CD4-positive, alpha-beta T cell treated with Interleukin-15 for 4 hours (primary cell): ENCODE data around the gene OAS3.
"Not testable (repeated sequence)": the region's sequence is repeated elsewhere in the genome, so short reads cannot be mapped to it uniquely, and the experiment has no call there.

Source experiments
- DNase-seq: peaks from one replicate; pipeline ENCODE4 v3.0.0-alpha.2; 2020; ENCODE audit warnings: low spot score

OAS3 gene, protein sequence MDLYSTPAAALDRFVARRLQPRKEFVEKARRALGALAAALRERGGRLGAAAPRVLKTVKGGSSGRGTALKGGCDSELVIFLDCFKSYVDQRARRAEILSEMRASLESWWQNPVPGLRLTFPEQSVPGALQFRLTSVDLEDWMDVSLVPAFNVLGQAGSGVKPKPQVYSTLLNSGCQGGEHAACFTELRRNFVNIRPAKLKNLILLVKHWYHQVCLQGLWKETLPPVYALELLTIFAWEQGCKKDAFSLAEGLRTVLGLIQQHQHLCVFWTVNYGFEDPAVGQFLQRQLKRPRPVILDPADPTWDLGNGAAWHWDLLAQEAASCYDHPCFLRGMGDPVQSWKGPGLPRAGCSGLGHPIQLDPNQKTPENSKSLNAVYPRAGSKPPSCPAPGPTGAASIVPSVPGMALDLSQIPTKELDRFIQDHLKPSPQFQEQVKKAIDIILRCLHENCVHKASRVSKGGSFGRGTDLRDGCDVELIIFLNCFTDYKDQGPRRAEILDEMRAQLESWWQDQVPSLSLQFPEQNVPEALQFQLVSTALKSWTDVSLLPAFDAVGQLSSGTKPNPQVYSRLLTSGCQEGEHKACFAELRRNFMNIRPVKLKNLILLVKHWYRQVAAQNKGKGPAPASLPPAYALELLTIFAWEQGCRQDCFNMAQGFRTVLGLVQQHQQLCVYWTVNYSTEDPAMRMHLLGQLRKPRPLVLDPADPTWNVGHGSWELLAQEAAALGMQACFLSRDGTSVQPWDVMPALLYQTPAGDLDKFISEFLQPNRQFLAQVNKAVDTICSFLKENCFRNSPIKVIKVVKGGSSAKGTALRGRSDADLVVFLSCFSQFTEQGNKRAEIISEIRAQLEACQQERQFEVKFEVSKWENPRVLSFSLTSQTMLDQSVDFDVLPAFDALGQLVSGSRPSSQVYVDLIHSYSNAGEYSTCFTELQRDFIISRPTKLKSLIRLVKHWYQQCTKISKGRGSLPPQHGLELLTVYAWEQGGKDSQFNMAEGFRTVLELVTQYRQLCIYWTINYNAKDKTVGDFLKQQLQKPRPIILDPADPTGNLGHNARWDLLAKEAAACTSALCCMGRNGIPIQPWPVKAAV

DNA sequence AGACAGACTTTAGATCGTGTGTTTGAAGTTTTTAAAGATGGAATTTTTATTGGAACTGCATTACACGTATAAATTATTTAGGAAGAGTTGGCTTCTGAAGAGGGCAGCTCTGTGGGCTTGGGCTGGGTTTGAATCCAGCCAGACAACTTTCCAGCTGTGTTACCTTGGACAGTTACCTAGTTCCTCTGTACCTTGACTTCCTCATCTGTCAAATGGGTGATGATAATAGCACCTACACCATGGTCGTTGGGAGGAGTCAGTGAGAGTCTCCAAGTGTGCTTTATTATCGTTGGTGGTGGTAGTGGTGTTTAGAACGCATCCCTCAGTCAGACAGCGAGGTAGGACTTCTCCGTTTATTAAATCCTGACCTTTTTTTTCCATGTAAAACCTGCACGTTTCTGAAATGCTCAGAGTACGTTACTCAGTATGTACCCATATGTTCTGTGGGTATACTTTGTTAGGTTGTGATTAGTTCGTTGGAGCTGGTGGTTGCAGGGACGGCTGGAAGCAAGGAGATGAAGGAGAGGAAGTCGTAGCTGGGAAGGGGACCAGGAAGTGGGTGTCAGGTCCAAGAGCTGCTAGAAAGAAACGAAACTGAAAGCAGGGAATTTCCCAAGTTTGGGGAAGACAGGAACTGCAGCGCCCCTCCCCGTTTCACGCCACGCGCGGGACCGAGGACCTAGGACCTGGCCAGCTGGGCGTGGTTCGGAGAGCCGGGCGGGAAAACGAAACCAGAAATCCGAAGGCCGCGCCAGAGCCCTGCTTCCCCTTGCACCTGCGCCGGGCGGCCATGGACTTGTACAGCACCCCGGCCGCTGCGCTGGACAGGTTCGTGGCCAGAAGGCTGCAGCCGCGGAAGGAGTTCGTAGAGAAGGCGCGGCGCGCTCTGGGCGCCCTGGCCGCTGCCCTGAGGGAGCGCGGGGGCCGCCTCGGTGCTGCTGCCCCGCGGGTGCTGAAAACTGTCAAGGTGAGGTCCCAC lies at the start of gene OAS3:
Gene OAS3, plus strand, starts transcription at position 734 of the 979 bp plus-strand sequence. Its CDS starts 57 bp downstream, at position 791.
- peak; percentile 73 for DNase-seq

DNA sequence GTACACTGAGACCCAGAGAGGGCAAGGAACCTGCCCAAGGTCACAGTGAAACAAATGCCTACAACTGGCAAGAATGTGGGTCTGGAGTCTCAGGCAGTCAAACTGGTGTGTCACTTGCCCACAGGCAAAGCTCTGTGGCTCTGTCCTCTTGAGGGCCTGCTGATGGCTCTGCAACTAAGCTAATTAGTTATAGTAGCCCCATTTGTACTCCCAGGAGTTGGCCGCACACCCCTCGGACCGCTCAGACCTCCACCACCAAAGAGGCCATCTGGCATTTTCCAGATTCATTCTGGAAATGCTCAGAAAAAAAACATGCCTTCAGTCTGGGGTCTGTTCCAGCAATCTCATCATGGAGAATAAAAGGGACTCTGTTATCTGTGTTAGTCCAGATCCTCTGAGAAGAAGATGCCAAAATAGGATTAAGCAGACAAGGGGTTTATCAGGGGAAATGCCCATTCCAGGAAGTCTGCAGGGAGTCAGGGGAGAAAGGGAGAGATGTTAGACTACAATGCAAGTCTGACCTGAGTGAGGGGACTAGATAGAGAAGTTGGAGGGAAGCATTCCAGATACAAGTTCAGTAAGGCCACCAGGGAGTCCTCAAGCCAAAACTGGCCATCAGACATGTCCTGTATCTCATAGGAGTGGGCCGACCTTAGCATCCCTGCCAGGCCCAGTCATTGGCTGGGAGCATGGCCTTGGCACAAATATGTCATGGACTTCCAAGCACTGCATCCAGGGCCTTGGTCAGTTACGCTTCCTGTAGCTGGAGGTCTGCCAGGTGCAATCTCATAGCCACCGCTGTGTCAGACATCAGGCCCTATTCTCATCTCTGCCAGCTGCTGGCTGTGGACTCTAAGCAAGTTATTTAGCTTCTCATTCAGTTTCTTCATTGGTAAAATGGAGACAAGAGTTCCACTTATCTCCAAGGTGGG lies 46.9 kb upstream of the OAS3 start:
- no peak for DNase-seq

DNA sequence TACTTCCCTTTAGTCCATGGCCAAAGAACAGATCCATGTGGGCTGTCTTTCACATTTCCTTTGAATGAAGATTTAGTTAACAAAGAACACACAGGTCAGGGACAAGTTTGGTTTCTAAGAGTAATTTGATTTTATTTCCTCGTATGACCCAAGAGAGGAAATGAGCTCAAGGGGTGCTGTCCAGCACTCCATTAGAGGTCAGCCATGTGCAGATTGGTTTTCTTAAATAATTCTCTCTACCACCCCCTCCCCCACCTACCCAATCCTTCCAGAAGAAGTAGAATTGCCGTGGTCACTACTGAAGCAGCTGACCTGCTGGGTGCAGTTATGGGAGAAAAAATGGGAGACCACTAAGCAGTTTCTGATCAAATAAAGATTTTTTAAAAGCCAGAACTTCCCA lies 45.4 kb upstream of the OAS3 start:
- DNase-seq, result no peak

DNA sequence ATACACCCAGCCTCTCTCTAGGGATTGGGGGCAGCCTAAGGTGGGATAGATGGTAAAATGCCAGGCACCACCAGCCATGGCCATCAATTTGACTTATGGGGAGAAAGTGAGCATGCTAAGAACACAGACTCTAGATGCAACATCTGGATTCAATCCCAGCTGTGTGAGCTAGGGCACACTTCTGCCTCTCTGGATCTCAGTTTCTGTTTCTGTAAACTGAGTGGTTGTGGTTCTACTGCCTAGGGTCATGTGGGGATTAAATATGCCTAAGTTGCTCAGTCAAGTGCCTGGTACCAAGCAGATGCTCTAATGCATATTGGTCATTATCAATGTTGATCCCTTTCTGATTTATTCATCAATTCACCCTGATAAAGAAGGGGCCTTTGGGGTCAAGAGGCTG lies 44.1 kb upstream of the OAS3 start:
- no peak for DNase-seq

DNA sequence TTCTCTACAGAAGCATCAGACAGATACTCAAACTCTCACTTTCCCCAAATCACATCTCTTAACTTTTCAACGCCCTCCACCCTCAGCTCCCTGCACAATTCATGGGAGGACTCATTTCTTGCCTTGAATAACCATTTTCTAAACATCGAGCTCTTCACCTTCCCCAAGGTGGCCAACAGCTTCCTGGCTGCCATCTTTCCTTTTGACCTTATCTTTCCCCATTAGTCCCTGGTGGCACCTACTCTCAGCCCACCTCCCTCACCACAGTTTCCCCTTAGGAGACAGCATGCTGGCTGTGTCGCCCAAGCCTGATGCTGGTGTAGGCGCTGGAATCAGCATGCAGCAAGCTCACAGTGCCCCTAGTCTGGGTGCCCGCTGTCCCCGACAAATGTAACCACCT lies 39.9 kb upstream of the OAS3 start:
- DNase-seq, result no peak

DNA sequence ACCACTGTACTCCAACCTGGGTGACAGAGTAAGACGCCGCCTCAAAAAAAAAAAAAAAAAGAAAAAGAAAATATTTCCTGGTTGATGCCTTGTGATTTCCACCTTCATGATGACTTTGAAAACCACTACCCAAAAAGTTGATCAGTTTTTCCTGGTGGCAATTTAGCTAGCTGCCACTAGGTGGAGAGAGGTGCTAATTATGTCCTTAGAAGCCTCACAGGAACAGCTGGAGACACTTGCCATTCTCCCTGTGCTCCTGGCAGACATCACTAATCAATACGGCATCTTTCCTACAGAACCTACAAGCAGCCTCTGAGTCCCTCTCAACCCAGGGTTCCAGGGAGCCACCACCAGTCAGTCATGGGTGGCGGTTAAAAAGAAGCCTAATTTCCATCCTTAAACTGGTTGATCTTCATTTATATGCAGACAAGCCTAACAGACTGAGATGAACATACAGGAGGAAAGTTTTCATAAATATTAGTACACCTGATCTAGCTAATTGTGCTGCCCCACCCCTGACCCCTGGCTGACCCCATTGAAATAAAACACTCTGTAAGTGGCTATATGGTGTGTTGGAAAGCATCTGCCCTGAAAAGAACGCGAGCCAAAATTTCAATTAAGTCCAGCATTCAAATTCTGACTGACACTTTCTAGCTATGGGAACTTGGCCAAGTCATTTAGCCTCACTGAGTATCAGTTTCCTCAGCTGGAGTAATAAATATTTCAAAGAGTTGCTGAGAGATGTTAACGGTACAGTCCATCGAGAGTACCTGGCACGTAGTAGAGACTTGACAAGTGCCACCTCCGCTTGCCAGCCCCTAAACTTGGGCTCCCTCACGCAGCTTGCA lies 37.8 kb upstream of the OAS3 start:
- peak; percentile 66 for DNase-seq

DNA sequence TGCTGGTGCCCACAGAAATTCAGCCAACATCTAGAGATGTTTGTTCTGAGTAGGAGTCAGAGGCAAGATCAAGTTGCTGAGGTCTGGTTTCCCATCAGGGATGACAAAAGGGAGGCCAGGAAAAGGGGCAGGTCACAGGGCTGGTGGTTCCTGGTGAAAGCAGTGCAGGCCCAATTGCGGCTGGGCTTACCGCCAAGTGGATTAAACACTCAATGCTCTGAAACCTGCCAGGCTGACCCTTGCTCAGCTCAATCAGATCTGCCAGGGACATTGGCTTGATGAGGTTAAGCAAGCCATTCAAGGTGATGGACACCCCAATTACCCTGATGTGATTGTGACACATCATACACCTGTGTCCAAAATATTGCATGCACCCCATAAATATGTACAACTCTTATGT lies 37.0 kb upstream of the OAS3 start:
- no peak for DNase-seq

DNA sequence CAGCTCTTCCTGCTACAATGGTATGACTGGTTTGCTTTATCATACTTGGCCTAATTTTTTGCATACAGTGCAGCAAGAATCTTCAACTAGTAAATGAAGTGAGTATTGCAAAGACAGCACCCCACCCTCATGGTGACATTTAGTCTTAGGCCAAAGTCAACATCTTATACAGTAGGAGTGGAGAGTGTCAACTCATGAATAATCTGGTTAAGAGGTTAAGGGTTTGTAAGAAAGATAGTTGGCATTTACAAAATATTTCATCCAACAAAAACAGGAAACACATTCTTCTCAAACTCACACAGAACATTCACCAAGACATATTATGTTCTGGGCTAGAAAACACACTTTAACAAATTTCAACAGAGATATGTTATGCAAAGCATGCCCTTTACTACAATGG lies 33.7 kb upstream of the OAS3 start:
- DNase-seq, result no peak

DNA sequence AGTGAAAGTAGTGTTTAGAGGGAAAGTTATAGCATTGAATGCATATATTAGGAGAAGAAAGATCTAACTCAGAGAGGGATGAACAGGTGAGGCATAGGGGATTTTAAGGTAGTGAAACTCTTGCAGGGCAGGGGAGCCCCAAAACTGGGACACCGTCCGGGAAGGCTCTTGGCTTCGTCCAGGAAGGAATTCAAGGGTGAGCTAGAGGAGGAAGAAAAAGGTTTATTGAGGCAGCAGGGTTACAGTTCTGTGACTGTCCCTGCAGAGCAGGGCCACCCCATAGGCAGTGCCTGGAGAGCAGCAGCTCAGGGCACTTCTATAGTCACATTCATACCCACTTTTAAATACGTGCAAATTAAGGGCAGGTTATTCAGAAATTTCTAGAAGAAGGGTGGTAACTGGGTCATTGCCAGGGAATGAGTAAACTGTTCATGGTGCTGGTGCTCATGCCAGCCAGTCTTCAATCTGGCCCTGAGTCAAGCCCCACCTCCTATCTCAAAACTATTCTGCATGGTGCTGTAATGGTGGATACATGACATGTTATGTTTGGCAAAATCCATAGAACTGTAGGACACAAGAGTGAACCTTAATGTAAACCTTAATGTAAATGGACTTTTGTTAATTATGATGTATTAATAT lies 32.7 kb upstream of the OAS3 start:
- no peak for DNase-seq

DNA sequence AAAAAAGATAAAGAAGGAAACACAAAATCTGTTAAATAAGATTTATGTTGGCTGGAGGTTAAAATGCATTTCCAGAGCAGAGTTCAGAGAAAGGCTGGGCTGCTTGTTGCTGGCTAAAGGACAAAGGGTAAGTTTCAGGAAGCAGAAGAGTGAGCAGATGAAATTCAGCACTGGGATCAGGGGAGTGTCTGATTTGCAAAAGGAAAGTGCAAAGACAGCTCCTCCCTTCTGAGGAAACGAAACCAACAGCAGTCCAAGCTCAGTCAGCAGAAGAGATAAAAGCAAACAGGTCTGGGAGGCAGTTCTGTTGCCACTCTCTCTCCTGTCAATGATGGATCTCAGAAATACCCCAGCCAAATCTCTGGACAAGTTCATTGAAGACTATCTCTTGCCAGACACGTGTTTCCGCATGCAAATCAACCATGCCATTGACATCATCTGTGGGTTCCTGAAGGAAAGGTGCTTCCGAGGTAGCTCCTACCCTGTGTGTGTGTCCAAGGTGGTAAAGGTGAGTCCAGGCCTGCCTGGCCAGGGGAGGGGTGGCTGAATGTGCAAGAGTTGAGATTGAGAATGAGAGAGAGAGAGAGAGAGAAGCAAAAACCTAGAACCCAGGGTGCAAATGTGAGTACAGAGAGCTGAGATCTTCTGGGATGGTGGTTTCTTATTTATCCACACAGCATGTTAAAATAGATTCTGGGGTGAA lies 31.4 kb upstream of the OAS3 start, which contains the start of gene OAS1:
Gene OAS1, plus strand, starts transcription at position 251 of the 703 bp plus-strand sequence. Its CDS starts 78 bp downstream, at position 329.
- peak; percentile 53 for DNase-seq

DNA sequence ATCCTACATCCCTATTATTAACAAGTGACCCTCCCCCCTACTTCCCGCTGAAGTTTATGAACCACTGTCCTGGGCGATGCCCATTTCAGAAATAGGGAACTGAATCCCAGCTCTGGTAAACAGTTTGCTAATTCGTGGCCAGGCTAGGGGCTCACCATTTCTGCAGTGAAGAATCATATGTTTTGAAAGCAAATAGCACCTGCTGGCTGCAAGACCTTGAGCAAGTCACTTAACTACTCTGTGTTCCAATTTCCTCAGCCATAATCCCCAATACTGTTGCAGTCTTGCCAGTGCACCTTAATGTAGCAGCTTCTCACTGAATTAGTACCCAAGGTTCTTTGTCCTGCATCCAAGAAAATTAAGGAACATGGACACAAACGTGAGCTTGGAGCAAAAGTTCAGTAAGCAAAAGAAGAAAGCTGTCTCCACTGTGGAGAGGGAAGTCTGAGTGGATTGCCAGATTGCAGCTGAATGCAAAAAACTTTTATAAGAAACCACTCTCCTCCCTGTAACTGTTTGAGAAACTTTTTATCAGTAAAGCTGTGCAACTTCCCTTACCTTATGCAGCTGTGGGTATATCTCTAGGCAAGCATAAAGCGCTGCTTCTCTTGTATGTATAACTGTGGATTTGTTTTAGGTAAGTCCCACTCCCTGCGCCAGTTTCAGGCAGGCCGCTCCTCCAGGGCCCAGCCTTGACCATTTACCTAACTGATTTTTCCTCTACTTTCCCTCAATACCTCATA lies 30.7 kb upstream of the OAS3 start:
- DNase-seq, result no peak

DNA sequence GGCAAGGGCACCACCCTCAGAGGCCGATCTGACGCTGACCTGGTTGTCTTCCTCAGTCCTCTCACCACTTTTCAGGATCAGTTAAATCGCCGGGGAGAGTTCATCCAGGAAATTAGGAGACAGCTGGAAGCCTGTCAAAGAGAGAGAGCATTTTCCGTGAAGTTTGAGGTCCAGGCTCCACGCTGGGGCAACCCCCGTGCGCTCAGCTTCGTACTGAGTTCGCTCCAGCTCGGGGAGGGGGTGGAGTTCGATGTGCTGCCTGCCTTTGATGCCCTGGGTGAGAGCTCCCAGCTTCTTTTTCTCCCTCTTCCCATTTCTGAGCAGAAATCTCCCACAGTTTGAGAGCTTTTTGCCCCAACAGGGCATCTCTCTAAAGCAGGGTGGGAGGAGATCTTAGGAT lies 29.7 kb upstream of the OAS3 start:
- no peak for DNase-seq

DNA sequence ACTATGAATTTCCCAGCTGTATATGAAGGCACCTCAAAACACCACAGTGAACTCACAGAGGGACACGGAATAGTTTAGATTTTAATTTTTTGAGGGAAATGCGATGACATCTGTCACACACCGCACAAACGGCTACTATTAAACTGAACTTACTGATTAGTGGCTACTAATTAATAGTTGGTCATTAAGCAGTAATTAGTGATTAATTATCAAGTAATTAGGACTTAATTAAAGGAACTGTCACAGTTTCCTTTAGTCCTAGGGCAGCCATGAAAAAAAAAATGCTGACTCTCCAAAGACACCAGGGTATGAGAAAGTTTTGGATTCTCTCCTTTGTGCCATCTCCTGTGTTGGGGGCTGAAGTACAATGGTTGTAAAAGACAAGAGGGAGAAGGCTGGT lies 28.6 kb upstream of the OAS3 start:
- no peak for DNase-seq

DNA sequence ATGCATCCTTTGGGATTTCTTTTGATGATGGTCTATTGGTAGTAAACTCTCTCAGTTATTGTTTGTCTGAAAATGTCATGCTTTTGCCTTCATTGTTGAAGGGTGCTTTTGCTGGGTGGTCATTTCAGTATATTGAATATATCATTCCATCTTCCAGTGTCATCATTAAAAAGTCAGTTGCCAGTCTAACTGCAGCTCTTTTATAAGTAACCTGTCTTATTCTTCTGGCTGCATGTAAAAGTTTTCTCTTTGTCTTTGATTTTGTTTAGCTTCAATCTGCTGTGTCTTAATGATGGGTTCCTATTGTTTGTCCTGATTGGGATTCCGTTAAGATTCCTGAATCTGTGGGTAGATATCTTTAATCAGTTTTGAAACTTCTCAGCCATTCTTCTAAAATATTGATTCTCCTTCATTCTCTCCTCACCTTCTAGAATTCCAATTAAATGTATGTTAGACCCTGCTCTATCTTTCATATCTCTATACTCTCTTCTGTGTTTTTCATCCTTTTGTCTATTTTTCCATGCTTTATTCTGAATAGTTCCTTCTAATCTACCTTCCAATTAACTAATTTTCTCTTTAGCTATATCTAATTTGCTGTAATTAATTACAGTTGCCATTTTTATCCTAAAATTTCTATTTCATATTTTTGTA lies 25.1 kb upstream of the OAS3 start:
- DNase-seq, result no peak

DNA sequence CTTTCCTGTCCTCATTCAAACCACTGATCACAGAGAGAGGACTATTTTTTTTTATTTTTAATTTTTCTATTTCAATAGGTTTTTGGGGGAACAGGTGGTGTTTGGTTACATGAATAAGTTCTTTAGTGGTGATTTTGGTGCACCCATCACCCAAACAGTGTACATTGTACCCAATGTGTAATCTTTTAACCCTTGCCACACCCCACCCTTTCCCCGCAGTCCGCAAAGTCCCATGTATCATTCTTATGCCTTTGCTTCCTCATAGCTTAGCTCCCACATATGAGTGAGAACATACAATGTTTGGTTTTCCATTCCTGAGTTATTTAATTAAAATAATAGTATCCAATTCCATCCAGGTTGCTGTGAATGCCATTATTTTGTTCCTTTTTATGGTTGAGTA lies 24.4 kb upstream of the OAS3 start:
- DNase-seq, result not testable (repeated sequence)

DNA sequence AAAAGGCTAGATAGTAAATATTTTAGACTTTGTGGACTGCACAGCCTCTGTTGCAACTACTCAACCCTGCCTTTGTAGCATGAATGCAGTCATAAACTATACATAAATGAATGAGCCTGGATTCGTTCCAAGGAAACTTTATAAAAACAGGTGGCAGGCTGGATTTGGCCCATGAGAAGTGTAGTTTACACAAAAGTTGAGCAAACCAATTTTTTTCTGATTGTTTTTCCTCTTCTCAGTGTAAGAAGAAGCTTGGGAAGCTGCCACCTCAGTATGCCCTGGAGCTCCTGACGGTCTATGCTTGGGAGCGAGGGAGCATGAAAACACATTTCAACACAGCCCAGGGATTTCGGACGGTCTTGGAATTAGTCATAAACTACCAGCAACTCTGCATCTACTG lies 22.0 kb upstream of the OAS3 start:
- no peak for DNase-seq

DNA sequence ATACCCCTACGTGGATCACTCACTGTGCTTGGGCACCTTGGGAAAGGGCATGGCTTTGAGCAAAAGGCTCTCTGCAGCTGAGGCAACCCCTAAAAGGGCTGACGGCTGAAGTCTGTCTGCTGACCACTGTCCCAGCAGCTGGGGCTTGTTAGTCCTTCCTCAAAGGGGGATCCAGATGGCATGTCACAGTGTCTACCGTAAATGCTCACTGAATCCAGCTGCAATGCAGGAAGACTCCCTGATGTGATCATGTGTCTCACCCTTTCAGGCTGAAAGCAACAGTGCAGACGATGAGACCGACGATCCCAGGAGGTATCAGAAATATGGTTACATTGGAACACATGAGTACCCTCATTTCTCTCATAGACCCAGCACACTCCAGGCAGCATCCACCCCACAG lies 19.2 kb upstream of the OAS3 start:
- DNase-seq, result no peak
